Measurements from ENCODE around the gene MED4. TPM values are rescaled to one million over a fixed set of nuclear protein-coding genes. Genes with fewer than 3 reads are reported as not detected.

Gene MED4
- 10 to 100 TPM; 53.5 to 62.7 TPM for total RNA-seq

- ChIA-PET CTCF (interaction anchor here (0.5 to 3.2 kb wide), 21 partner anchors 9 to 1145 kb away, joined by 3 to 21 read pairs (median 3); partner anchors contain the start of gene NUDT15), POLR2A (interaction anchor here (0.5 to 1.0 kb wide), 4 partner anchors 104 to 558 kb away, joined by 3 to 4 read pairs (median 3); no protein-coding TSS in a partner anchor)
- Mint-ChIP-seq H3K27ac (peak within 1 kb of the TSS; percentile 92), H3K27me3 (no peaks in the 10 kb centered on the region), H3K36me3 (ENCODE audit: low read depth) (peaks cover 7% of the 10 kb centered on the region), H3K9me3 (ENCODE audit: low read depth) (peaks cover 2% of the 10 kb centered on the region), H3K4me1 (peaks cover 29% of the 10 kb centered on the region), H3K4me3 (peak within 1 kb of the TSS; percentile 97)
- intact Hi-C loops (cut with DNase I, micrococcal nuclease) = loop anchor here (1.0 to 10.0 kb wide), 9 partner anchors 57 to 1298 kb away; partner anchors contain the start of genes ESD (in 1 of the 2), FNDC3A (in 1 of the 2), ITM2B (in 1 of the 2) and NUDT15 (in 1 of the 2)
- ATAC-seq (peak; percentile 97), DNase-seq (peak; percentile 98)
Measured at GRCh38 chr13:48094781-48095502, at the start of gene MED4. Gene MED4, minus strand, starts transcription at chr13:48095104. Its CDS starts 26 bp downstream, at chr13:48095078.

- Mint-ChIP-seq H3K9me3 (ENCODE audit: low read depth) (peaks cover 5% of the 10 kb centered on the region), H3K27me3 (no peaks in the 10 kb centered on the region), H3K36me3 (ENCODE audit: low read depth) (no peaks in the 10 kb centered on the region), H3K27ac (no peak overlapping the region), H3K4me3 (no peak overlapping the region), H3K4me1 (peaks cover 9% of the 10 kb centered on the region)
- no peak for DNase-seq
- ChIA-PET CTCF (interaction anchor here (0.8 kb wide), 1 partner anchor 80 kb away, joined by 4 read pairs; no protein-coding TSS in a partner anchor), POLR2A (interaction anchor here (0.6 kb wide), 1 partner anchor 26 kb away, joined by 10 read pairs; no protein-coding TSS in a partner anchor)
- intact Hi-C loops (cut with DNase I, micrococcal nuclease) = no loop called here
- ATAC-seq = no peak
Measured at GRCh38 chr13:48144413-48145035, 49.6 kb upstream of the MED4 start.

GRCh38 chr13:48142436-48142835, 47.5 kb upstream of the MED4 start:
- DNase-seq (no peak), ATAC-seq (no peak)
- intact Hi-C loops (cut with DNase I, micrococcal nuclease) = no loop called here
- H3K27ac Mint-ChIP-seq = no peak overlapping the region
- ChIA-PET POLR2A (no interaction called here), CTCF (no interaction called here)
- H3K9me3 Mint-ChIP-seq (ENCODE audit: low read depth) = peaks cover 5% of the 10 kb centered on the region
- H3K4me1 Mint-ChIP-seq = peaks cover 18% of the 10 kb centered on the region
- H3K36me3 Mint-ChIP-seq (ENCODE audit: low read depth) = no peaks in the 10 kb centered on the region
- no peaks in the 10 kb centered on the region for H3K27me3 Mint-ChIP-seq
- no peak overlapping the region for H3K4me3 Mint-ChIP-seq

GRCh38 chr13:48138270-48138669, 43.4 kb upstream of the MED4 start:
- intact Hi-C loops (cut with DNase I, micrococcal nuclease) = no loop called here
- Mint-ChIP-seq H3K27ac (no peak overlapping the region), H3K4me3 (no peak overlapping the region), H3K4me1 (peaks cover 10% of the 10 kb centered on the region), H3K27me3 (no peaks in the 10 kb centered on the region), H3K9me3 (ENCODE audit: low read depth) (no peaks in the 10 kb centered on the region), H3K36me3 (ENCODE audit: low read depth) (no peaks in the 10 kb centered on the region)
- DNase-seq (peak; percentile 58), ATAC-seq (peak; percentile 98)
- ChIA-PET CTCF (interaction anchor here (1.1 to 1.6 kb wide), 3 partner anchors 11 to 132 kb away, joined by 3 to 4 read pairs (median 4); no protein-coding TSS in a partner anchor), POLR2A (interaction anchor here (0.7 to 0.8 kb wide), 2 partner anchors 57 to 96 kb away, joined by 3 to 12 read pairs; no protein-coding TSS in a partner anchor)

- H3K9me3 Mint-ChIP-seq (ENCODE audit: low read depth) = no peaks in the 10 kb centered on the region
- ChIA-PET POLR2A (no interaction called here), CTCF (interaction anchor here (0.6 kb wide), 2 partner anchors 15 to 373 kb away, joined by 3 read pairs; no protein-coding TSS in a partner anchor)
- intact Hi-C loops (cut with DNase I, micrococcal nuclease) = no loop called here
- no peak overlapping the region for H3K27ac Mint-ChIP-seq
- H3K4me1 Mint-ChIP-seq = peaks cover 14% of the 10 kb centered on the region
- DNase-seq (no peak), ATAC-seq (no peak)
- H3K4me3 Mint-ChIP-seq = no peak overlapping the region
- peaks cover 3% of the 10 kb centered on the region for H3K27me3 Mint-ChIP-seq
- no peaks in the 10 kb centered on the region for H3K36me3 Mint-ChIP-seq (ENCODE audit: low read depth)
Measured at GRCh38 chr13:48132961-48133360, 38.1 kb upstream of the MED4 start.

GRCh38 chr13:48131533-48131932, 36.6 kb upstream of the MED4 start:
- POLR2A ChIA-PET = no interaction called here
- DNase-seq (no peak), ATAC-seq (no peak)
- Mint-ChIP-seq H3K27me3 (peaks cover 3% of the 10 kb centered on the region), H3K36me3 (ENCODE audit: low read depth) (no peaks in the 10 kb centered on the region), H3K4me3 (no peak overlapping the region), H3K27ac (no peak overlapping the region), H3K9me3 (ENCODE audit: low read depth) (no peaks in the 10 kb centered on the region), H3K4me1 (peaks cover 20% of the 10 kb centered on the region)
- CTCF ChIA-PET = interaction anchor here (0.9 to 1.5 kb wide), 3 partner anchors 11 to 35 kb away, joined by 3 to 5 read pairs (median 3); no protein-coding TSS in a partner anchor
- intact Hi-C loops (cut with DNase I, micrococcal nuclease) = no loop called here

- DNase-seq (peak; percentile 33), ATAC-seq (peak; percentile 77)
- H3K4me1 Mint-ChIP-seq = peaks cover 20% of the 10 kb centered on the region
- CTCF ChIA-PET = interaction anchor here (0.6 to 2.2 kb wide), 34 partner anchors 8 to 771 kb away, joined by 3 to 17 read pairs (median 4); partner anchors contain the start of genes ITM2B, NUDT15 and RCBTB2
- no peaks in the 10 kb centered on the region for H3K9me3 Mint-ChIP-seq (ENCODE audit: low read depth)
- POLR2A ChIA-PET = no interaction called here
- H3K27me3 Mint-ChIP-seq = no peaks in the 10 kb centered on the region
- intact Hi-C loops (cut with DNase I, micrococcal nuclease) = loop anchor here (1.0 to 5.0 kb wide), 7 partner anchors 60 to 642 kb away; partner anchors contain the start of genes ITM2B (in 2 of the 2) and RB1 (in 2 of the 2)
- H3K4me3 Mint-ChIP-seq = no peak overlapping the region
- H3K36me3 Mint-ChIP-seq (ENCODE audit: low read depth) = no peaks in the 10 kb centered on the region
- H3K27ac Mint-ChIP-seq = no peak overlapping the region
Measured at GRCh38 chr13:48126944-48127830, 32.3 kb upstream of the MED4 start.

GRCh38 chr13:48125794-48126228, 30.9 kb upstream of the MED4 start:
- Mint-ChIP-seq H3K27ac (no peak overlapping the region), H3K4me1 (peaks cover 17% of the 10 kb centered on the region), H3K27me3 (peaks cover 3% of the 10 kb centered on the region), H3K36me3 (ENCODE audit: low read depth) (no peaks in the 10 kb centered on the region), H3K4me3 (no peak overlapping the region), H3K9me3 (ENCODE audit: low read depth) (no peaks in the 10 kb centered on the region)
- intact Hi-C loops (cut with DNase I, micrococcal nuclease) = loop anchor here (2.0 to 5.0 kb wide), 3 partner anchors 61 to 191 kb away; partner anchors contain the start of gene RB1 (in 1 of the 2)
- CTCF ChIA-PET = interaction anchor here (0.9 to 2.2 kb wide), 4 partner anchors 8 to 455 kb away, joined by 3 to 17 read pairs (median 5); no protein-coding TSS in a partner anchor
- POLR2A ChIA-PET = no interaction called here
- ATAC-seq (no peak), DNase-seq (no peak)

GRCh38 chr13:48123812-48124211, 28.9 kb upstream of the MED4 start:
- Mint-ChIP-seq H3K27ac (no peak overlapping the region), H3K4me1 (peaks cover 11% of the 10 kb centered on the region), H3K9me3 (ENCODE audit: low read depth) (no peaks in the 10 kb centered on the region), H3K4me3 (no peak overlapping the region), H3K27me3 (peaks cover 3% of the 10 kb centered on the region), H3K36me3 (ENCODE audit: low read depth) (no peaks in the 10 kb centered on the region)
- intact Hi-C loops (cut with DNase I, micrococcal nuclease) = no loop called here
- CTCF ChIA-PET = interaction anchor here (0.6 to 1.6 kb wide), 4 partner anchors 109 to 682 kb away, joined by 3 to 4 read pairs (median 3); partner anchors contain the start of gene ITM2B
- DNase-seq = no peak
- ATAC-seq = no peak
- POLR2A ChIA-PET = interaction anchor here (0.6 kb wide), 1 partner anchor 693 kb away, joined by 3 read pairs; no protein-coding TSS in a partner anchor

GRCh38 chr13:48121733-48122132, 26.8 kb upstream of the MED4 start:
- Mint-ChIP-seq H3K4me1 (peaks cover under 1% of the 10 kb centered on the region), H3K36me3 (ENCODE audit: low read depth) (no peaks in the 10 kb centered on the region), H3K27me3 (peaks cover 6% of the 10 kb centered on the region), H3K4me3 (no peak overlapping the region), H3K9me3 (ENCODE audit: low read depth) (no peaks in the 10 kb centered on the region), H3K27ac (no peak overlapping the region)
- intact Hi-C loops (cut with DNase I, micrococcal nuclease) = no loop called here
- DNase-seq (no peak), ATAC-seq (no peak)
- CTCF ChIA-PET = no interaction called here
- POLR2A ChIA-PET = no interaction called here
